Activated B cell treated with CpG ODN at 0.5 μM for 24 hours (primary cell): Measurements from ENCODE around the gene DNASE1. TPM values are rescaled to one million over a fixed set of nuclear protein-coding genes. Genes with fewer than 3 reads are reported as not detected.

ENCODE experiments used
- total RNA-seq: library from RNA; stranded (reverse); gene quantifications from 2 replicates; pipeline ENCODE4 v1.2.3, GENCODE V29; 2022

The DNASE1 gene
- total RNA-seq, 1 donor from 2014 or later: 28.5 TPM

Other genes starting within 250 kb of the DNASE1 start
- 3.6 and 4.2 TPM in 2 replicates for gene ZNF597, start 211.2 kb upstream of the DNASE1 start, total RNA-seq
- gene NAA60, start 211.0 kb upstream of the DNASE1 start, total RNA-seq: 44.1 and 48.0 TPM in 2 replicates
- gene C16orf90, start 159.2 kb upstream of the DNASE1 start, total RNA-seq: not detected in 2 replicates
- 8.5 and 10.5 TPM in 2 replicates for gene CLUAP1, start 153.7 kb upstream of the DNASE1 start, total RNA-seq
- 18.5 and 22.2 TPM in 2 replicates for gene NLRC3, start 77.3 kb upstream of the DNASE1 start, total RNA-seq
- gene SLX4, start 43.1 kb upstream of the DNASE1 start, total RNA-seq: 11.4 and 13.0 TPM in 2 replicates
- gene TRAP1, start 62.8 kb downstream of the DNASE1 start, total RNA-seq: 78.7 and 82.2 TPM in 2 replicates
- 110 and 131 TPM in 2 replicates for gene CREBBP, start 226.0 kb downstream of the DNASE1 start, total RNA-seq